HepG2 (cell line): ENCODE results near the gene MYADML2. TPM values are rescaled to one million over a fixed set of nuclear protein-coding genes. Genes with fewer than 3 reads are reported as not detected.

Experiments
- ATAC-seq: fragments of 200-7000 bp; cut with Tn5 transposase; 3 replicates; pipeline ENCODE4 v1.9.1; 2020; ENCODE audit warnings: mild to moderate bottlenecking, moderate library complexity
- BruUV-seq: library from RNA; stranded (reverse); fragments of 400-500 nt; replicated peaks from 2 replicates; lab custom pipeline; 2021; lab: Mats Ljungman, UMichigan
- CTCF ChIA-PET: fragments of 300-600 bp; formaldehyde crosslinking; extraction: SDS; loops from one replicate; lab custom pipeline; 2021; ENCODE audit warnings: low total read pairs, inconsistent platforms, low intra/inter-chr PET ratio; lab: Yijun Ruan, JAX
- POLR2A ChIA-PET: fragments of 350-600 bp; sonication (Branson Sonifier 250); formaldehyde crosslinking; loops from one replicate; lab custom pipeline; 2020; ENCODE audit warnings: antibody characterized with exemption, inconsistent platforms; lab: Yijun Ruan, JAX
- DNase-seq: peaks from one replicate; pipeline ENCODE4 v3.0.0-alpha.2; 2015; ENCODE audit warnings: low spot score
- FAIRE-seq: peaks from 3 replicates; lab custom pipeline; 2011; peaks lifted over from hg19 to GRCh38; lab: Jason Lieb, UNC
- H2AFZ ChIP-seq: one replicate; pipeline ENCODE4 v1.6.1; 2011; ENCODE audit warnings: low read length, inconsistent platforms
- H3K27ac ChIP-seq: fragments of 300-600 bp; 3 replicates; pipeline ENCODE4 v1.8.0; 2011; ENCODE audit warnings: mixed run types, mild to moderate bottlenecking, mixed read lengths, low read length, inconsistent platforms; ENCODE audit not compliant: insufficient read depth; ENCODE audit errors: extremely low read length
- H3K27me3 ChIP-seq, 2 experiments: fragments of 200-600 bp in 1 of 2; 2 replicates in 1 of 2; 3 replicates in 1 of 2; pipeline versions ENCODE4 v1.6.0 to v1.8.0; 2011; ENCODE audit warnings: low read length in 2 of 2, mild to moderate bottlenecking in 2 of 2, moderate library complexity in 2 of 2, inconsistent platforms in 1 of 2; ENCODE audit not compliant: insufficient read depth in 2 of 2, control insufficient read depth in 1 of 2
- H3K36me3 ChIP-seq, 2 experiments: fragments of 200-600 bp in 1 of 2; replicated peaks in 1 of 2; 2 replicates in 1 of 2; 3 replicates in 1 of 2; pipeline versions ENCODE4 v1.5.1 to v1.8.0; 2011; ENCODE audit warnings: low read length in 2 of 2, inconsistent platforms in 1 of 2; ENCODE audit not compliant: insufficient read depth in 2 of 2, control insufficient read depth in 1 of 2
- H3K4me1 ChIP-seq: 2 replicates; pipeline ENCODE4 v1.5.1; 2012; ENCODE audit warnings: low read length, inconsistent platforms; ENCODE audit not compliant: insufficient read depth
- H3K4me2 ChIP-seq: 2 replicates; pipeline ENCODE4 v1.6.0; 2011; ENCODE audit warnings: low read depth, low read length, inconsistent platforms
- H3K4me3 ChIP-seq, 3 experiments: fragments of 200-600 bp in 1 of 3; sonication (generic), shearing (Covaris generic) in 1 of 3; replicated peaks in 1 of 3; 2 replicates each; pipeline ENCODE4 v1.5.1; 2011 to 2016; ENCODE audit warnings: low read length in 3 of 3, inconsistent platforms in 2 of 3, low read depth in 2 of 3, mild to moderate bottlenecking in 2 of 3, control low read depth in 1 of 3, mixed read lengths in 1 of 3; ENCODE audit not compliant: insufficient read depth in 1 of 3
- H3K79me2 ChIP-seq: one replicate; pipeline ENCODE4 v1.6.1; 2011; ENCODE audit warnings: low read length, inconsistent platforms; ENCODE audit not compliant: insufficient read depth
- H3K9ac ChIP-seq: 2 replicates; pipeline ENCODE4 v1.6.0; 2011; ENCODE audit warnings: mild to moderate bottlenecking, low read depth, low read length, inconsistent platforms; ENCODE audit not compliant: insufficient read depth
- H3K9me3 ChIP-seq: 2 replicates; pipeline ENCODE4 v1.5.1; 2012; ENCODE audit warnings: mild to moderate bottlenecking, low read length
- H4K20me1 ChIP-seq: 2 replicates; pipeline ENCODE4 v1.6.0; 2011; ENCODE audit warnings: inconsistent platforms, mild to moderate bottlenecking, low read length, moderate library complexity; ENCODE audit not compliant: insufficient read depth
- AKAP8 ChIP-seq: sonication (generic); formaldehyde crosslinking; IDR thresholded peaks from 2 replicates; pipeline ENCODE4 v1.5.1; 2020; ENCODE audit warnings: mild to moderate bottlenecking, missing genetic modification reagents
- ATF7-NPFF ChIP-seq: sonication (generic); formaldehyde crosslinking; IDR thresholded peaks from 2 replicates; pipeline ENCODE4 v1.8.1; 2023; ENCODE audit warnings: mild to moderate bottlenecking, low read depth, missing genetic modification reagents, moderate library complexity
- DNMT1 ChIP-seq: sonication (generic); formaldehyde crosslinking; IDR thresholded peaks from 2 replicates; pipeline ENCODE4 v1.5.1; 2020; ENCODE audit warnings: mild to moderate bottlenecking, missing genetic modification reagents
- ELF1 ChIP-seq: sonication (generic); formaldehyde crosslinking; IDR thresholded peaks from 2 replicates; pipeline ENCODE4 v1.4.0; 2020; ENCODE audit warnings: missing genetic modification reagents
- GABPB1 ChIP-seq: IDR thresholded peaks from 2 replicates; pipeline ENCODE4 v1.6.1; 2016; ENCODE audit warnings: mild to moderate bottlenecking, missing genetic modification reagents, moderate library complexity, missing compliant biosample characterization
- HIC2 ChIP-seq: sonication (generic); formaldehyde crosslinking; IDR thresholded peaks from 2 replicates; pipeline ENCODE4 v1.9.0; 2022; ENCODE audit warnings: low read depth, missing genetic modification reagents
- HNRNPL ChIP-seq: fragments of 200-400 bp; formaldehyde crosslinking; IDR thresholded peaks from 2 replicates; pipeline ENCODE4 v1.6.1; 2017; ENCODE audit warnings: mild to moderate bottlenecking, low read depth, low read length
- MAFG ChIP-seq: sonication (generic); formaldehyde crosslinking; IDR thresholded peaks from 2 replicates; pipeline ENCODE4 v1.5.1; 2020; ENCODE audit warnings: mild to moderate bottlenecking, missing genetic modification reagents
- MAZ ChIP-seq, 2 experiments: sonication (generic) in 1 of 2; formaldehyde crosslinking in 1 of 2; IDR thresholded peaks; 2 replicates each; pipeline versions ENCODE4 v1.5.0 to v1.6.1; 2012 to 2020; ENCODE audit warnings: low read depth in 2 of 2, mild to moderate bottlenecking in 2 of 2, borderline replicate concordance in 1 of 2, improper control_type of control experiment in 1 of 2, low read length in 1 of 2, missing genetic modification reagents in 1 of 2, moderate library complexity in 1 of 2
- NFIB ChIP-seq: sonication (generic); formaldehyde crosslinking; IDR thresholded peaks from 2 replicates; pipeline ENCODE4 v1.9.0; 2021; ENCODE audit warnings: missing genetic modification reagents, mild to moderate bottlenecking, borderline replicate concordance
- POLR2A ChIP-seq, 2 experiments: IDR thresholded peaks; 2 replicates each; pipeline ENCODE4 v1.6.1; 2011; ENCODE audit warnings: low read depth in 2 of 2, low read length in 2 of 2, mild to moderate bottlenecking in 1 of 2, moderate library complexity in 1 of 2; ENCODE audit not compliant: insufficient read depth in 1 of 2
- POLR2AphosphoS2 ChIP-seq: IDR thresholded peaks from 2 replicates; pipeline ENCODE4 v1.6.1; 2011; ENCODE audit warnings: low read depth, low read length, improper control_type of control experiment
- POLR2AphosphoS5 ChIP-seq: IDR thresholded peaks from 2 replicates; pipeline ENCODE4 v1.6.1; 2012; ENCODE audit warnings: low read depth, low read length
- SSRP1 ChIP-seq: IDR thresholded peaks from 2 replicates; pipeline ENCODE4 v1.6.1; 2016; ENCODE audit warnings: control low read depth
- ZNF260 ChIP-seq: sonication (generic); formaldehyde crosslinking; IDR thresholded peaks from 2 replicates; pipeline ENCODE4 v1.4.0; 2020; ENCODE audit warnings: missing genetic modification reagents, low read depth, mild to moderate bottlenecking, borderline replicate concordance
- ZNF263 ChIP-seq: sonication (generic); formaldehyde crosslinking; IDR thresholded peaks from 2 replicates; pipeline ENCODE4 v1.4.0; 2020; ENCODE audit warnings: missing genetic modification reagents
- ZNF576 ChIP-seq: sonication (generic); formaldehyde crosslinking; IDR thresholded peaks from 2 replicates; pipeline ENCODE4 v1.4.0; 2020; ENCODE audit warnings: mild to moderate bottlenecking, missing genetic modification reagents
- ZNF605 ChIP-seq: sonication (generic); formaldehyde crosslinking; IDR thresholded peaks from 2 replicates; pipeline ENCODE4 v1.8.0; 2022; ENCODE audit warnings: mild to moderate bottlenecking, missing genetic modification reagents
- ZNF770 ChIP-seq: sonication (generic); formaldehyde crosslinking; IDR thresholded peaks from 2 replicates; pipeline ENCODE4 v1.5.0; 2020; ENCODE audit warnings: mild to moderate bottlenecking, missing genetic modification reagents
- WGBS: methylation state at CpG from one replicate; pipeline ENCODE4 v1.1.6; 2017; ENCODE audit warnings: low lambda C conversion rate; 5-methylcytosine and 5-hydroxymethylcytosine counted together
- in situ Hi-C: cut with HindIII; loops from 2 replicates; pipeline ENCODE4 v1.10.0; 2017; ENCODE audit warnings: low pct_unique_long_range_greater_than_20kb; ENCODE audit not compliant: extremely low pct_ligation_motif_present
- intact Hi-C: fragments of 100-400 bp; cut with micrococcal nuclease; formaldehyde crosslinking; loops from one replicate; pipeline ENCODE4 v1.10.0; 2022; ENCODE audit not compliant: unreplicated experiment
- polyA plus RNA-seq, 8 experiments: library from polyadenylated mRNA; depleted of rRNA in 3 of 8; stranded (reverse) in 7 of 8; unstranded in 1 of 8; fragments of >200 nt; fragmentation: Illumina TruSeq in 4 of 8; extraction: Trizol in 4 of 8; gene quantifications; 2 replicates each; pipeline versions ENCODE4 v1.2.1 to v1.2.3, GENCODE V29; 2011 to 2016; ENCODE audit warnings: low read depth in 4 of 8, missing spikeins in 1 of 8, mixed read lengths in 1 of 8; ENCODE audit not compliant: insufficient read depth in 1 of 8
- total RNA-seq, 5 experiments: library from RNA; depleted of rRNA; stranded (reverse); fragments of >200 nt; fragmentation: Illumina TruSeq; extraction: Trizol; gene quantifications; 2 replicates each; pipeline ENCODE4 v1.2.3, GENCODE V29; 2016; ENCODE audit warnings: low read depth in 1 of 5

The MYADML2 gene
- total and polyA plus RNA-seq, 2 of the 13 experiments (the other 11 are each of a cell fraction or from before 2014, with no cell fraction given): not detected

- Histone ChIP-seq H3K9ac (no peak overlapping the region), H3K27ac (no peak overlapping the region), H3K9me3 (no peaks in the 10 kb centered on the region), H4K20me1 (peaks cover 24% of the 10 kb centered on the region), H3K4me3 (no peak overlapping the region), H3K36me3 (peaks cover 33 to 57% of the 10 kb centered on the region in 2 experiments), H3K4me1 (peaks cover 67% of the 10 kb centered on the region), H3K27me3 (no peaks in the 10 kb centered on the region; a peak in 1 of 5 replicates), H3K79me2 (peaks cover 42% of the 10 kb centered on the region), H3K4me2 (no peak overlapping the region), H2AFZ (no peak overlapping the region)
- POLR2A ChIA-PET: interaction anchor here (1.0 to 9.7 kb wide), 14 partner anchors 11 to 101 kb away, joined by 3 to 136 read pairs (median 6); partner anchors contain the start of genes CENPX, DCXR, LRRC45 and PCYT2
- intact Hi-C loops (no loop called here), in situ Hi-C loops (loop anchor here (5.0 kb wide), 2 partner anchors 41 to 66 kb away; partner anchors contain the start of genes CENPX and LRRC45)
- WGBS: 94% methylated on average over 7 of the region's 13 CpGs
- no TSS peak for BruUV-seq
- DNase-seq (no peak), FAIRE-seq (no peak), ATAC-seq (no peak)
- CTCF ChIA-PET: interaction anchor here (1.4 kb wide), 1 partner anchor 66 kb away, joined by 4 read pairs; no protein-coding TSS in a partner anchor
- TF ChIP-seq MAZ (IDR thresholded peaks at IDR 0.05; ENCODE audit: borderline replicate concordance, low read depth, low read length): no peak
- no peak for TF ChIP-seq MAZ (CRISPR knock-in tag; IDR thresholded peaks at IDR 0.05; ENCODE audit: low read depth)
- 0 out of 2 replicates have a peak, but pooled peaks have one; percentile 47 for TF ChIP-seq HIC2
- TF ChIP-seq ZNF576: no peak
- TF ChIP-seq ZNF770 (CRISPR knock-in tag): peak; percentile 30; the same call in 1 of the 2 replicates
- 0 out of 2 replicates have a peak, but pooled peaks have one; percentile 30 for TF ChIP-seq ZNF263 (CRISPR knock-in tag)
- TF ChIP-seq HNRNPL: peak; percentile 62; the same call in 1 of the 2 replicates
- TF ChIP-seq AKAP8 (CRISPR knock-in tag): peak; percentile 21; the same call in 1 of the 2 replicates
- TF ChIP-seq GABPB1 (CRISPR knock-in tag): 0 out of 2 replicates have a peak, but pooled peaks have one; percentile 16
- TF ChIP-seq ATF7-NPFF (CRISPR knock-in tag): no peak
- TF ChIP-seq POLR2AphosphoS2: peak; percentile 46; the same call in 1 of the 2 replicates
- TF ChIP-seq ZNF260 (CRISPR knock-in tag): no peak
- 0 out of 2 replicates have a peak, but pooled peaks have one; percentile 73 for TF ChIP-seq NFIB (CRISPR knock-in tag)
- TF ChIP-seq POLR2A (IDR thresholded peaks at IDR 0.05; ENCODE audit: insufficient read depth in 1 of 2, low read depth in 2 of 2, low read length in 2 of 2): 0 out of 4 replicates have a peak, but pooled peaks of 1 of the 2 experiments have one; percentile 3
- TF ChIP-seq POLR2AphosphoS5: 0 out of 2 replicates have a peak, but pooled peaks have one; percentile 47
- peak; percentile 94; the same call in 1 of the 2 replicates for TF ChIP-seq SSRP1 (CRISPR knock-in tag)
- TF ChIP-seq DNMT1: 0 out of 2 replicates have a peak, but pooled peaks have one; percentile 12
- no peak for TF ChIP-seq ELF1 (CRISPR knock-in tag)
- no peak for TF ChIP-seq MAFG
- no peak for TF ChIP-seq ZNF605 (CRISPR knock-in tag)
These were observed 8.9 kb upstream of the MYADML2 start for GRCh38 chr17:81955756-81956544.
